ENCODE measurements around the gene ITIH5.
"Not testable (repeated sequence)": the region's sequence is repeated elsewhere in the genome, so short reads cannot be mapped to it uniquely, and the experiment has no call there.

The ITIH5 gene

GRCh38 chr10:7666253-7667023 is at the start of gene ITIH5:
ITIH5 (minus strand) TSS chr10:7666966; CDS start chr10:7666892, 74 bp downstream.
- no peak for DNase-seq

DNA sequence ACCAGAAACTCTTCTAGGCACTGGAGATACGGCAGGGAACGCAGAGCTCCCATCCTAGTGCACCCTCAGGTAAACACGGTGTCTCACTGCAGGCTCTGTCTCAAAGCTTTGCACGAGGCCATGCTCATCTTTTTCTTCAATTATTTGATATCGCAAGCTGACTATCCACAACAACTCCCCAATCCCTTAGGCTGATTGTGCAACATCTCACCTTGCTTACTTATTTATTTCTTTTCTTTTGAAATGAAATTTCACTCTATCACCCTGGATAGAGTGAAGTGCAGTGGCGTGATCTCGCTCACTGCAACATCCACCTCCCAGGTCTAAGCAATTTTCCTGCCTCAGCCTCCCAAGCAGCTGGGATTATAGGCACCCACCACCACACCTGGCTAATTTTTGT is 48.7 kb upstream of the ITIH5 start:
- DNase-seq = no peak

GRCh38 chr10:7711075-7711474 is 44.3 kb upstream of the ITIH5 start:
- DNase-seq = not testable (repeated sequence)

- DNase-seq = no peak
These were observed 43.7 kb upstream of the ITIH5 start for GRCh38 chr10:7710446-7710845.

DNA sequence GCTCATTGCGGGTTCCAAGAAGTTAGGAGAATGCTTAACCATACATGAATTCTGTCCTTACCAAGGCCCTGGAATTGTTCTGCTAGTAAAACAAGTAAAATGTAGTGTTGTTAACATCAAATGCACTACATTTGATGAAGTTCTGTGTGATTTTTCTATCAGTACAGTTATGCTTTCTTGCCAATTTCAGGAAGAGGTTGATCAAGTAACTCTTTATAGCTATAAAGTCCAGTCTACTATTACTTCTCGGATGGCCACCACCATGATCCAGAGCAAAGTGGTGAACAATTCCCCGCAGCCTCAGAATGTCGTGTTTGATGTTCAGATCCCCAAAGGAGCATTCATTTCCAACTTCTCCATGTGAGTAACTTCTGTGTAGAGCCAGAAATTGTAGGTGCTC is 42.1 kb upstream of the ITIH5 start:
- no peak for DNase-seq

GRCh38 chr10:7707858-7708622 is 41.3 kb upstream of the ITIH5 start:
- DNase-seq = no peak

- no peak for DNase-seq
These were observed 40.3 kb upstream of the ITIH5 start for GRCh38 chr10:7707102-7707501.

DNA sequence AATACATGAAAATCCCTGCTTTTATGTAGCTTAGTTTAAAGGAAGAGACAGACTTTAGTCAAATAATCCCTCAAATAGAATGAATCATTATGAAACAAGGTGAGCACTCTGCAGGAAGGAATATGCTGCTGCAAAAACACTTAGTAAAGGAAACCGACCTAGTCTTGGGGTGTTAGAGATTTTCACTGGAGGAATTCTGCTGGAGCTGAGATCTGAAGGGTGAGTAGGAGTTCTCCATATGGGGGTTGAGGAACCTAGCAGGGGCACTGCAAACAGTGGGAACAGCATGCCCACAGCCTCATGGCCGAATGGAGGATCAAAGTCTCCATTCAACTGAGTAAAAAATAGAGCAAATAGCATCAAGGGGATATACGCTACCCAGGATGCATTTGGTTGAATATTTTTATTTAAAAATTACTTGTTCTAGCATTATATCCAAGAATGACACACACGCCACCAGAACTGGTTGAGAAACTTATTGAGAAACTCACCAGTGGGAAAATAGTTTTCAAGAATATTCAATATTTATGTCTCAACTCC is 39.8 kb upstream of the ITIH5 start:
- no peak for DNase-seq

DNA sequence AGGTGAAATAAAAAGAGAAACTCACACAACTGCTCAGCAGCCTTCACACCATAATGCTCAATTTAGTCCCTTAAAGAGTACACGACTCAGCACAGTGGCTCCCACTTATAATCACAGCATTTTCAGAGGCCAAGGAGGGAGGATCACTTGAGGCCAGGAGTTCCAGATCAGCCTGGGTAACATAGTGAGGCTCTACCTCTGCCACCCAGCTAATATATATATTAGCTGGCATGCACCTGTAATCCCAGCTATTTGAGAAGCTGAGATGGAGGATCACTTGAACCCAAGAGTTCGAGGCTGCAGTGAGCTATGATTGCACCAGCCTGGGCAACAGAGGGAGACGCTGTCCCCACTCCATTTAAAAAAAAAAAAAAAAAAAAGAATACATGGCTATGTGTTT is 38.6 kb upstream of the ITIH5 start:
- DNase-seq = no peak

DNA sequence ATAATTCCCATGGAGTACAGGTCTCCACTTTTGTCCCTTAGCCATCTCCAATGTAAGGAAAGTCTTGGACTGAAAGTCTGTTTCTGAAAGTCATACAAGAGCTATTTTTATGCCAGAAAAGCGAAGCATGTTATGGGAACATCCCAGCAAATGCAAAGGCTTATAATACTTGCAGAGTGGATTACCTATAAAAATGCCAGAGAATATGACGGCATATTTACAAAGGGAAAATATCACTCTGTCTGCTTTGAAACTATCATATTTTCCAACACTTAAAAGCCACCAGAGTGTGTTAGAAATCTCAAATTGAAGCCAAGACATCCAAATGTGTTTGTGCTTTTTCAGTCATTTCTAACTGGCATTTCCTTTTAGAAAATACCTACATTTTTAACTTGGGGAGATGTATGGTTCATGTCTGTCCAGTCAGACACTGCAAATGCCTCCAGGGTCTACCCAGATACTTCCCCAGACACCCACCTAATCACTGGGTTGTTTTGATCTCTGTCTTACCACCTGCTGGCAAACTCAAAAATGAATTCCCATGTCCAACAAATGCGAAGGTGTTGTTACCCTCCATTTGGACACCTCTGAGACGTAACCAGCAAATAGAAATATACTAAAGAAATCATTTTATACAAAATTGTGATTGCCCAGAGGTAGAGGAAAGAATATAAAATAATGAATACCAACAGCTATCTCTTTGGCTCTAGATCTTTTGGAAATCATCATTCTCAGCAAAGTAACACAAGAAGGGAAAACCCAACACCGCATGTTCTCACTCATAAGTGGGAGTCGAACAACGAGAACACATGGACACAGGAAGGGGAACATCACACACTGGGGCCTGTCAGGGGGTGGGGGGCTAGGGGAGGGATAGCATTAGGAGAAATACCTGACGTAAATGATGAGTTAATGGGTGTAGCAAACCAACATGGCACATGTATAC is 37.6 kb upstream of the ITIH5 start:
- no peak for DNase-seq

- no peak for DNase-seq
These were observed 36.4 kb upstream of the ITIH5 start, which contains the start of gene ITIH2 for GRCh38 chr10:7703140-7703539. ITIH2 (plus strand) TSS chr10:7703316; CDS start chr10:7703435, 119 bp downstream.

GRCh38 chr10:7702288-7702812 is 35.6 kb upstream of the ITIH5 start:
- no peak for DNase-seq

- DNase-seq = no peak
These were observed 34.5 kb upstream of the ITIH5 start for GRCh38 chr10:7701158-7701742.

GRCh38 chr10:7700577-7701125 is 33.9 kb upstream of the ITIH5 start:
- DNase-seq = no peak

GRCh38 chr10:7697426-7697825 is 30.7 kb upstream of the ITIH5 start:
- no peak for DNase-seq

DNA sequence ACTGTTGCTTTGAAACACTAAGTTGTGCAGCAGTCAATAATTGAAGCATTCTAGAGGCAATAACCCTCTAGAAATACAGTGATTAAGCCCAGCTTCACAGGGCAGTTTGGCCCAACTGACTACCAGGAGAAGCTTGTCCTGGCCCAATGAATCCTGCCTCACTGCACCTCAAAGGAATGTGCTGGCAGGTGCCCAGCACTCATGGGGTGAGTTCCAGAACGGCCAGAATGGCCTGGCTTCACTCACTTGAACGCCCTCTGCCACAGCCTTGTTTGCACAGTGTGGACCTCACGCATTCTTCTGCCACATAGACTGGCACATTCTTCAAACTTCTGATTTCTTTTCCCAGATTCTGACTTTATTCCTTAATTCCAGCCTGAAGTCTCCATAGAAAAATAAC is 29.8 kb upstream of the ITIH5 start:
- DNase-seq = no peak

- not testable (repeated sequence) for DNase-seq
These were observed 26.4 kb upstream of the ITIH5 start for GRCh38 chr10:7693194-7693593.

DNA sequence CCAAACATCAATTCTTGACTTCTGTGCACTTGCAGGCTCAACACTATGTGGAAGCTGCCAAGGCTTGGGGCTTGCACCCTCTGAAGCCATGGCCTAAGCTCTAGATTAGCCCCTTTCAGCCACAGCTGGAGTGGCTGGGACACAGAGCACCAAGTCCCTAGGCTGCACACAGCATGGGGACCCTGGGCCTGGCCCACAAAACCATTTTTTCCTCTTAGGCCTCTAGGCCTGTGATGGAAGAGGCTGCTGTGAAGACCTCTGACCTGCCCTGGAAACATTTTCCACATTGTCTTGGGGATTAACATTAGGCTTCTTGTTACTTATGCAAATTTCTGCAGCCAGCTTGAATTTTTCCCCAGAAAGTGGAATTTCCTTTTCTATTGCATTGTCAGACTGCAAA is 25.6 kb upstream of the ITIH5 start:
- DNase-seq = not testable (repeated sequence)

DNA sequence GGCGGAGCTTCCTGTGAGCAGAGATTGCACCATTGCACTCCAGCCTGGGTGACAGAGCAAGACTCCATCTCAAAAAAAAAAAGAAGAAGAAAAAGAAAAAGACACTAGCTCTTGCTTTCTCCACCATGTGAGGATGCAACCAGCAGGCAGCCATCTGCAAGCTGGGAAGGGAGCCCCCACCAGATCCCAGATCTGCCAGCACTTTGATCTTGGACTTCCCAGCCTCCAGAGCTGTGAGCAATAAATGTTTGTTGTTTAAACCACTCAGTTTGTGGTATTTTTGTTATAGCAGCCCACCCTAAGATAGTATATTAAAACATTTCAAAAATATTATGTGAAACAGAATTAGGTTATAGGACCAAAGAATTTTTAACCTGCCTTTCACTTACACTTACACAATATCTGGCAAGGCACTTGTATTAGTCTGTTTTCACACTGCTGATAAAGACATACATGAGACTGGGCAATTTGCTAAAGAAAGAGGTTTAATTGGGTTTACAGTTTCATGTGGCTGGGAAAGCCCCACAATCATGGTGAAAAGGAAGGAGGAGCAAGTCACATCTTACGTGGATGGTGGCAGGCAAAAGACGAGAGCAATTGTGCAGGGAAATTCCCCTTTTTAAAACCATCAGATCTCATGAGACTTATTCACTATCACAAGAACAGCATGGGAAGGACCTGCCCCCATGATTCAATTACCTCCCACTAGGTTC is 24.3 kb upstream of the ITIH5 start:
- not testable (repeated sequence) for DNase-seq

DNA sequence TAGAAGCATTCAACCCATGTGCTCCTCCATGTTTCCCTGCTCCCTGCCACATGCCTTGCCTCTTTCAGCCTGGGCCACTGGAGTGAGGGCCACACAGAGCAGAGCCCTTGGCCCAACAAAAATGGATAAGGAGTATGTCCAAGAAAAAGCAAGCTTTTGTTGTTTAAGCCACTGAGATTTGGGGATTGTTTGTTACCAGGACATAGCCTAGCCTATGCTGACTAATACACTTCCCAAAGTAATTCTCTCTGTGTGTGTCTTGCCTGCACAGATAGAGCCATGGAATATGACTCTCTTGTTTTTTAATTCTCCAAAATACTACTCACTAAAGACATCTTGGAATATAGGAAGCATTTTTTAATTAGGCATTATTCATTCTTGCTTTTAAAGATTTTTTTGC is 22.8 kb upstream of the ITIH5 start:
- no peak for DNase-seq
